Spleen (tissue), 11 donors: Measurements from ENCODE around the gene BID. TPM values are rescaled to one million over a fixed set of nuclear protein-coding genes. Genes with fewer than 3 reads are reported as not detected.
"Not testable (repeated sequence)": the region's sequence is repeated elsewhere in the genome, so short reads cannot be mapped to it uniquely, and the experiment has no call there.

Experiments used
- DNase-seq: peaks from one replicate; pipeline ENCODE4 v3.0.0-alpha.2; 2020
- H3K27ac ChIP-seq, 8 donors: fragments of 200-600 bp; sonication (generic) in 7 of 8; 1 replicate in 4 of 8; 2 replicates in 4 of 8; pipeline versions ENCODE4 v1.5.0 to v1.8.0; 2016 to 2021; ENCODE audit warnings: inconsistent platforms in 4 of 8, mild to moderate bottlenecking in 4 of 8, moderate library complexity in 1 of 8
- H3K27me3 ChIP-seq, 7 donors: fragments of 200-600 bp; sonication (generic) in 6 of 7; replicated peaks in 1 of 7; 1 replicate in 4 of 7; 2 replicates in 3 of 7; pipeline versions ENCODE4 v1.5.0 to v1.8.0; 2016 to 2021; ENCODE audit warnings: inconsistent platforms in 3 of 7, mild to moderate bottlenecking in 1 of 7
- H3K36me3 ChIP-seq, 6 donors: fragments of 200-600 bp; sonication (generic) in 5 of 6; 1 replicate in 4 of 6; 2 replicates in 2 of 6; pipeline versions ENCODE4 v1.5.0 to v1.8.0; 2016 to 2021; ENCODE audit warnings: inconsistent platforms in 2 of 6
- H3K4me1 ChIP-seq, 6 donors: fragments of 200-600 bp; sonication (generic) in 5 of 6; 1 replicate in 3 of 6; 2 replicates in 3 of 6; pipeline versions ENCODE4 v1.5.0 to v1.8.0; 2016 to 2021; ENCODE audit warnings: inconsistent platforms in 3 of 6
- H3K4me3 ChIP-seq, 8 donors: fragments of 200-600 bp; sonication (generic) in 7 of 8; 1 replicate in 4 of 8; 2 replicates in 4 of 8; pipeline versions ENCODE4 v1.5.0 to v1.8.0; 2016 to 2021; ENCODE audit warnings: inconsistent platforms in 4 of 8, mild to moderate bottlenecking in 4 of 8, moderate library complexity in 2 of 8
- H3K9me3 ChIP-seq, 8 donors: fragments of 200-600 bp; sonication (generic) in 7 of 8; 1 replicate in 4 of 8; 2 replicates in 4 of 8; pipeline versions ENCODE4 v1.5.0 to v1.8.0; 2016 to 2021; ENCODE audit warnings: inconsistent platforms in 4 of 8
- CTCF ChIP-seq, 11 experiments: fragments of 200-600 bp in 7 of 11; fragments of 450-650 bp in 4 of 11; sonication (generic) in 4 of 11; IDR thresholded peaks in 8 of 11; conservative IDR thresholded peaks in 3 of 11; 1 replicate in 7 of 11; 2 replicates in 4 of 11; pipeline versions ENCODE4 v1.4.0 to v1.8.0; 2016 to 2021; ENCODE audit warnings: antibody characterized with exemption in 11 of 11, inconsistent platforms in 4 of 11, mild to moderate bottlenecking in 1 of 11
- POLR2A ChIP-seq, 3 donors: fragments of 450-650 bp; IDR thresholded peaks; one replicate each; pipeline ENCODE4 v1.5.1; 2017; ENCODE audit warnings: antibody characterized with exemption in 3 of 3, mild to moderate bottlenecking in 1 of 3
- POLR2AphosphoS5 ChIP-seq, 3 donors: sonication (generic); formaldehyde crosslinking; IDR thresholded peaks; one replicate each; pipeline ENCODE4 v1.5.1; 2017; ENCODE audit warnings: antibody characterized with exemption in 3 of 3
- WGBS, 5 donors: extraction: QIAGEN DNeasy Blood & Tissue Kit in 3 of 5; methylation state at CpG; one replicate each; pipeline versions ENCODE4 v1.1.5 to v1.1.7; 2013 to 2018; 5-methylcytosine and 5-hydroxymethylcytosine counted together
- intact Hi-C: fragments of 100-400 bp; cut with DNase I; formaldehyde crosslinking; loops from one replicate; pipeline ENCODE4 v1.15.0; 2023; ENCODE audit warnings: low total_unique reads
- polyA plus RNA-seq, 3 donors: library from polyadenylated mRNA; stranded (reverse); fragments of 200-250 nt; gene quantifications; one replicate each; pipeline ENCODE4 v1.2.1, GENCODE V29; 2013
- total RNA-seq, 7 donors: library from RNA; depleted of rRNA in 3 of 7; stranded (reverse); fragments of >200 nt in 3 of 7; fragmentation: NEBNext Ultra II Directional in 4 of 7; extraction: Animal tissue kit (Norgen Biotek cat#: 25700) in 4 of 7; gene quantifications; one replicate each; pipeline versions ENCODE4 v1.1.0 to v1.2.1, GENCODE V29; 2016 to 2021
- donor health status: healthy with polysubstance abuse.
- donor health status: DM: no; HTN: no; CAD: no; lungs with moderate emphysema.
- donor health status: DM: no; HTN: no; CAD: no.
- donor health status: Bipolar disorder and iron deficiency.
- donor health status: healthy.
- donor health status: DM: no; HTN: no; CAD: no.
- donor health status: DM: yes; HTN: yes; CAD: no.

Gene BID
- total and polyA plus RNA-seq, 10 donors: 37.7 to 73.4 (median 49.3) TPM

- peak; percentile 80 for DNase-seq
- no peaks in the 10 kb centered on the region for H3K9me3 ChIP-seq
- no peak for TF ChIP-seq POLR2A (IDR thresholded peaks at IDR 0.05)
- peak overlapping the region in 7 of 8 donors; percentile 35 to 98 (median 93) for H3K27ac ChIP-seq
- H3K4me1 ChIP-seq: peaks cover 30 to 96% (median 68%) of the 10 kb centered on the region in 6 donors
- 77 to 94% (median 83%) methylated on average over 5 to 9 of the region's 9 CpGs for WGBS, 5 donors
- H3K4me3 ChIP-seq: peak overlapping the region in 1 of 8 donors; percentile 95
- intact Hi-C loops: no loop called here
- H3K36me3 ChIP-seq: peaks cover 0 to 5% (median 0%) of the 10 kb centered on the region in 6 donors
- no peaks in the 10 kb centered on the region for H3K27me3 ChIP-seq
These were observed 4.6 kb downstream of the BID start for GRCh38 chr22:17769716-17770082.

GRCh38 chr22:17769013-17769715 is 5.1 kb downstream of the BID start:
- TF ChIP-seq POLR2A (IDR thresholded peaks at IDR 0.05) (no peak), CTCF (IDR thresholded peaks at IDR 0.05 in 8 of 11, conservative IDR thresholded peaks at IDR 0.05 in 3 of 11) (no peak), POLR2AphosphoS5 (IDR thresholded peaks at IDR 0.05) (peak; percentile 22 to 33 (median 24))
- no peaks in the 10 kb centered on the region for H3K27me3 ChIP-seq
- H3K4me1 ChIP-seq: peaks cover 28 to 98% (median 66%) of the 10 kb centered on the region in 6 donors
- DNase-seq: peak; percentile 85
- WGBS, 5 donors: 70 to 85% (median 77%) methylated on average over 12 to 14 of the region's 14 CpGs
- peak overlapping the region in 1 of 8 donors; percentile 95 for H3K4me3 ChIP-seq
- H3K9me3 ChIP-seq: no peaks in the 10 kb centered on the region
- peaks cover 0 to 5% (median 0%) of the 10 kb centered on the region in 6 donors for H3K36me3 ChIP-seq
- H3K27ac ChIP-seq: peak overlapping the region in 7 of 8 donors; percentile 35 to 98 (median 93)
- intact Hi-C loops: no loop called here

DNA sequence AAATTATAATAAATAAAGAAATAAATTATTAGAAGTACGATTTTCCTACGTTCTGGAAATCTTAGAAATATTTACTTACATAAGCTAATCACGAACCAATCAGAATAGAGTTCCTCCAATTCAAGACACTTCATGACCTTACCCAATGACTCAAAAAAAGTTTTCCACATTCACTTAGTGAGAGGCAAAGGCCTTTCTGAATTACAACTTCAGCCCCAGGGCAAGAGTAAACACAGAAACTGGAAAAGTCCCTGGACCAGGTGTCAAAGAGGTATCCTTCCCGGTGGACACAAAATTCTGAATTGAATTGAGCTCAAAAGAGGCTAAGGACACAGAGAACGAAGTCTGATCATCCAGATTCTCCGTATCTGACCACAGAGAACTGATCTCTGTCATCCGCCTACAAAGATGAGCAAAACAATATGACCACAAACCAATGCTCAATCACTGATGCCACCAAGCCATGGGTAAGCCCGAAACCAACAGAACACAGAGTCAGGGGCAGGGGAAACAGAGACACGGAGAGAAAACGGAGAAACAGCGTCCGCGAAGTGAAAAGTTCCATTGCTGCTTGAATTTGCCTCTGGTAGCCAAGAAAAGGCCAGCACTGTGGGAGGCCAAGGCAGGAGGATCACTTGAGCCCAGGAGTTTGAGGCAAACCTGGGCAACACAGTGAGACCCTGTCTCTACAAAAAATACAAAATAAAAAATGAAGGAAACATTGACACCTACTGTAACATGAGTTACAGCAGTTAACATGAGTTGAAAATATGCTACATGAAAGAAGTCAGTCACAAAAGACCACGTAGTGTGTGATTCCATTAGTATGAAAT is 6.8 kb downstream of the BID start:
- intact Hi-C loops: no loop called here
- Histone ChIP-seq H3K9me3 (no peaks in the 10 kb centered on the region), H3K27me3 (no peaks in the 10 kb centered on the region), H3K4me1 (peaks cover 15 to 99% (median 54%) of the 10 kb centered on the region in 6 donors), H3K4me3 (peak overlapping the region in 1 of 8 donors; percentile 0), H3K27ac (peak overlapping the region in 4 of 8 donors; percentile 5 to 98 (median 63)), H3K36me3 (peaks cover 0 to 5% (median 0%) of the 10 kb centered on the region in 6 donors)
- DNase-seq: no peak
- 70 to 79% (median 71%) methylated on average over 14 of the region's 14 CpGs for WGBS, 5 donors
- TF ChIP-seq CTCF (IDR thresholded peaks at IDR 0.05 in 8 of 11, conservative IDR thresholded peaks at IDR 0.05 in 3 of 11) (no peak), POLR2AphosphoS5 (IDR thresholded peaks at IDR 0.05) (no peak), POLR2A (IDR thresholded peaks at IDR 0.05) (no peak)

DNA sequence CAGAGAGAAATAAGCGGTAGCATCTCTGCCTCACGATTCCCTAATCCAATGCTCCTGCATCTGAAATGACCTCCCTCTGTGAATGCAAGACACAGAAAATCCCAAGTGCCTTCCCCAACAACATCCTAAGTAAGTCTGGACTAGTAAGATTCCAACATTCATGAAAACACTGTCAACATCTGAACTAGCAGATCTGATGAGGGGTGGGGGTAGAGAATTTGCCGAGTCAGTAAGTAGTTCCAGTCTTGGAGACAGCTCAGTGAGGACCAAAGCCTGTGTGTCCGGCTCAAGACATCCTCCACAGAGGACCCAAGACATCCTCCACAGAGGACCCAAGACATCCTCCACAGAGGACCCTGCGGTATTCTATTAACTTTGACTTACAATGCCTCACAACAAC is 9.4 kb downstream of the BID start:
- intact Hi-C loops, H3K27me3 ChIP-seq, H3K4me3 ChIP-seq, H3K36me3 ChIP-seq, H3K9me3 ChIP-seq, H3K27ac ChIP-seq, DNase-seq: not testable (repeated sequence)
- WGBS, 5 donors: 87 to 93% (median 90%) methylated on average over 5 of the region's 5 CpGs
- peaks cover 0 to 96% (median 38%) of the 10 kb centered on the region in 6 donors for H3K4me1 ChIP-seq

GRCh38 chr22:17764036-17764435 is 10.2 kb downstream of the BID start:
- Histone ChIP-seq H3K27ac (no peak overlapping the region), H3K36me3 (peaks cover 0 to 5% (median 0%) of the 10 kb centered on the region in 6 donors), H3K27me3 (no peaks in the 10 kb centered on the region), H3K9me3 (no peaks in the 10 kb centered on the region), H3K4me3 (no peak overlapping the region), H3K4me1 (peaks cover 0 to 96% (median 33%) of the 10 kb centered on the region in 6 donors)
- DNase-seq: no peak
- TF ChIP-seq POLR2A (IDR thresholded peaks at IDR 0.05): no peak
- TF ChIP-seq POLR2AphosphoS5 (IDR thresholded peaks at IDR 0.05): no peak
- TF ChIP-seq CTCF (IDR thresholded peaks at IDR 0.05 in 8 of 11, conservative IDR thresholded peaks at IDR 0.05 in 3 of 11): no peak
- intact Hi-C loops: no loop called here
- WGBS, 5 donors: 69 to 86% (median 84%) methylated on average over 5 of the region's 5 CpGs

DNA sequence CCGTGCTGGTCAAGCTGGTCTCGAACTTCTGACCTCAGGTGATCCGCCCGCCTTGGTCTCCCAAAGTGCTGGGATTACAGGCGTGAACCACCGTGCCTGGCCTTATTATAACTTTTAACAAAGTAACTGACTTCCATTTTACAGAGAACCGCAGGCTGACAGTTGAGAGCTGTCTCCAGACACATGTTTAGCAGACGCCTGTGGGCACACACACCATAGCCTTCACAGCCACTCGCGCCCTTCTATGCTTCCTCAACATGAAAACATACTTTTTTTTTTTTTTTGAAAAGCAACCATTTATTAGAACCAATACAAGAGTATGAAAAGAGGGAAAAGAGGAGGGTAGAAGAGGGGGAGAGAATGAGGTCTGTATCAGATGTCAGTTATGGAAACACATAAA is 10.8 kb downstream of the BID start:
- intact Hi-C loops, H3K36me3 ChIP-seq, H3K27me3 ChIP-seq, H3K27ac ChIP-seq, DNase-seq, H3K9me3 ChIP-seq, H3K4me3 ChIP-seq: not testable (repeated sequence)
- H3K4me1 ChIP-seq: peaks cover 0 to 94% (median 29%) of the 10 kb centered on the region in 6 donors
- WGBS, 5 donors: 61 to 74% (median 65%) methylated on average over 10 of the region's 10 CpGs
